MCF 10A (cell line): ENCODE results near the gene SDK1. TPM values are rescaled to one million over a fixed set of nuclear protein-coding genes. Genes with fewer than 3 reads are reported as not detected.

Experiments
- BruUV-seq: library from RNA; stranded (reverse); fragments of 400-500 nt; replicated peaks from 2 replicates; lab custom pipeline; 2021; lab: Mats Ljungman, UMichigan
- CTCF ChIA-PET: fragments of 300-600 bp; sonication (Branson Sonifier 250); formaldehyde crosslinking; extraction: SDS; loops from one replicate; lab custom pipeline; 2021; ENCODE audit warnings: antibody characterized with exemption, inconsistent platforms; lab: Yijun Ruan, JAX
- POLR2A ChIA-PET: fragments of 300-600, 350-650 bp; sonication (Branson Sonifier 250); formaldehyde crosslinking; extraction: SDS; loops from one replicate; lab custom pipeline; 2020; ENCODE audit warnings: antibody characterized with exemption, inconsistent platforms; lab: Yijun Ruan, JAX
- DNase-seq: peaks from one replicate; pipeline ENCODE4 v3.0.0-alpha.2; 2018; ENCODE audit not compliant: unreplicated experiment
- H3K27ac Mint-ChIP-seq: one replicate; pipeline ENCODE4 v1.8.0; 2022; ENCODE audit warnings: mild to moderate bottlenecking, low read depth, mixed read lengths; ENCODE audit not compliant: unreplicated experiment
- H3K27me3 Mint-ChIP-seq: one replicate; pipeline ENCODE4 v1.8.0; 2022; ENCODE audit warnings: mixed read lengths; ENCODE audit not compliant: insufficient read depth, unreplicated experiment
- H3K36me3 Mint-ChIP-seq: one replicate; pipeline ENCODE4 v1.8.0; 2022; ENCODE audit warnings: mild to moderate bottlenecking, moderate library complexity, mixed read lengths; ENCODE audit not compliant: insufficient read depth, unreplicated experiment
- H3K4me1 Mint-ChIP-seq: one replicate; pipeline ENCODE4 v1.8.0; 2022; ENCODE audit warnings: mixed read lengths; ENCODE audit not compliant: insufficient read depth, unreplicated experiment
- H3K4me3 Mint-ChIP-seq: one replicate; pipeline ENCODE4 v1.8.0; 2022; ENCODE audit warnings: mild to moderate bottlenecking, moderate library complexity, mixed read lengths; ENCODE audit not compliant: unreplicated experiment
- H3K9me3 Mint-ChIP-seq: one replicate; pipeline ENCODE4 v1.8.0; 2022; ENCODE audit warnings: mixed read lengths; ENCODE audit not compliant: unreplicated experiment
- CTCF ChIP-seq: fragments of 200-600 bp; IDR thresholded peaks from one replicate; pipeline ENCODE4 v1.8.0; 2022; ENCODE audit warnings: antibody characterized with exemption, mild to moderate bottlenecking; ENCODE audit not compliant: unreplicated experiment
- intact Hi-C: fragments of 100-400 bp; cut with micrococcal nuclease; formaldehyde crosslinking; loops from 2 replicates; pipeline ENCODE4 v1.14.1; 2022
- total RNA-seq: library from RNA; stranded (reverse); gene quantifications from 2 replicates; pipeline ENCODE4 v1.2.3, GENCODE V29; 2022

The SDK1 gene
- total RNA-seq, 1 experiment from 2014 or later, result 3.3 TPM

GRCh38 chr7:3551536-3551935 lies 250.5 kb downstream of the SDK1 start:
- Mint-ChIP-seq H3K4me3 (no peak overlapping the region), H3K4me1 (peaks cover 5% of the 10 kb centered on the region), H3K27me3 (no peaks in the 10 kb centered on the region), H3K36me3 (no peaks in the 10 kb centered on the region), H3K27ac (no peak overlapping the region), H3K9me3 (peaks cover 9% of the 10 kb centered on the region)
- ChIA-PET POLR2A (no interaction called here), CTCF (interaction anchor here (0.6 to 1.2 kb wide), 2 partner anchors 54 to 1421 kb away, joined by 3 read pairs; no protein-coding TSS in a partner anchor)
- intact Hi-C loops, result no loop called here
- no peak for TF ChIP-seq CTCF
- no TSS peak for BruUV-seq
- DNase-seq, result no peak

- BruUV-seq, result no TSS peak
- Mint-ChIP-seq H3K27me3 (no peaks in the 10 kb centered on the region), H3K36me3 (no peaks in the 10 kb centered on the region), H3K4me1 (peaks cover 5% of the 10 kb centered on the region), H3K4me3 (no peak overlapping the region), H3K9me3 (peaks cover 9% of the 10 kb centered on the region), H3K27ac (no peak overlapping the region)
- TF ChIP-seq CTCF, result no peak
- intact Hi-C loops, result no loop called here
- ChIA-PET POLR2A (interaction anchor here (1.0 kb wide), 1 partner anchor 15 kb away, joined by 7 read pairs; no protein-coding TSS in a partner anchor), CTCF (no interaction called here)
- DNase-seq, result peak; percentile 23
Measured at GRCh38 chr7:3552499-3552898, 251.4 kb downstream of the SDK1 start.

- Mint-ChIP-seq H3K9me3 (peaks cover 15% of the 10 kb centered on the region), H3K27me3 (no peaks in the 10 kb centered on the region), H3K4me3 (no peak overlapping the region), H3K27ac (no peak overlapping the region), H3K4me1 (peaks cover 13% of the 10 kb centered on the region), H3K36me3 (no peaks in the 10 kb centered on the region)
- DNase-seq, result no peak
- no peak for TF ChIP-seq CTCF
- POLR2A ChIA-PET, result no interaction called here
- BruUV-seq, result no TSS peak
- CTCF ChIA-PET, result no interaction called here
- intact Hi-C loops, result no loop called here
Measured at GRCh38 chr7:3558400-3558799, 257.3 kb downstream of the SDK1 start.

- DNase-seq, result peak; percentile 95
- no peak for TF ChIP-seq CTCF
- H3K9me3 Mint-ChIP-seq, result peaks cover 15% of the 10 kb centered on the region
- CTCF ChIA-PET, result no interaction called here
- H3K4me3 Mint-ChIP-seq, result no peak overlapping the region
- POLR2A ChIA-PET, result interaction anchor here (0.5 to 0.9 kb wide), 2 partner anchors 21 to 153 kb away, joined by 3 read pairs; no protein-coding TSS in a partner anchor
- H3K4me1 Mint-ChIP-seq, result peaks cover 13% of the 10 kb centered on the region
- intact Hi-C loops, result no loop called here
- H3K27me3 Mint-ChIP-seq, result no peaks in the 10 kb centered on the region
- no peaks in the 10 kb centered on the region for H3K36me3 Mint-ChIP-seq
- no TSS peak for BruUV-seq
- H3K27ac Mint-ChIP-seq, result peak overlapping the region; percentile 19
Measured at GRCh38 chr7:3559278-3559677, 258.2 kb downstream of the SDK1 start.
